Memory B cell (primary cell): ENCODE results near the gene RXFP2.

Experiments used
- ATAC-seq: fragments of 150-1000 bp; cut with Tn5 transposase; 2 replicates; pipeline ENCODE4 v1.10.0; 2021; ENCODE audit warnings: low read depth, mild to moderate bottlenecking, moderate library complexity
- DNase-seq, 2 donors: peaks; one replicate each; pipeline ENCODE4 v3.0.0; 2022; ENCODE audit warnings: low spot score in 2 of 2
- H3K27ac Mint-ChIP-seq: one replicate; pipeline ENCODE4 v1.8.0; 2022; ENCODE audit warnings: mild to moderate bottlenecking, moderate library complexity, mixed read lengths
- H3K27me3 Mint-ChIP-seq: one replicate; pipeline ENCODE4 v1.8.0; 2022; ENCODE audit warnings: mixed read lengths
- H3K36me3 Mint-ChIP-seq: one replicate; pipeline ENCODE4 v1.8.0; 2022; ENCODE audit warnings: mild to moderate bottlenecking, mixed read lengths
- H3K4me1 Mint-ChIP-seq: one replicate; pipeline ENCODE4 v1.8.0; 2022; ENCODE audit warnings: mixed read lengths
- H3K4me3 Mint-ChIP-seq: one replicate; pipeline ENCODE4 v1.8.0; 2022; ENCODE audit warnings: mild to moderate bottlenecking, moderate library complexity, mixed read lengths
- H3K9me3 Mint-ChIP-seq: one replicate; pipeline ENCODE4 v1.8.0; 2022; ENCODE audit warnings: mixed read lengths

The RXFP2 gene

DNA sequence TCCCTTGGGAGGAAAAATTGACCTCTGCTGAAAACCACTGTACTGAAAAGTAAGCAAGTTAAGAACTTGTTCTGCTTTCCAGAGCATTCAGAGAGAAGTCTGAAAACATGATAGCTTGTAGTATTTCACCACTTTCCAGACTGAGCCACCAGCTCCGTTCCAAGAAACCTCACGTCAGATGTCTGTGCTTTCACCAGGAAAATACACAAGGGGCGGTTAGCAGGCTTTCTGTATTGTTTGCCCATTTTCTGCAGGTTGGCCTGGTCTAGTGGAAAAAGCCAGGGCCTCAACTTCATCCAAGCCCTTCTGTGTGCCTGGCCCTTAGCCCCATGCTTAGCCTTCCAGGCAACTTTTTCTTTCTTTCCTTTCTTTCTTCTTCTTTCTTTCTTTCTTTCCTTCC lies 36.4 kb downstream of the RXFP2 start:
- no peak for ATAC-seq
- no peak for DNase-seq

DNA sequence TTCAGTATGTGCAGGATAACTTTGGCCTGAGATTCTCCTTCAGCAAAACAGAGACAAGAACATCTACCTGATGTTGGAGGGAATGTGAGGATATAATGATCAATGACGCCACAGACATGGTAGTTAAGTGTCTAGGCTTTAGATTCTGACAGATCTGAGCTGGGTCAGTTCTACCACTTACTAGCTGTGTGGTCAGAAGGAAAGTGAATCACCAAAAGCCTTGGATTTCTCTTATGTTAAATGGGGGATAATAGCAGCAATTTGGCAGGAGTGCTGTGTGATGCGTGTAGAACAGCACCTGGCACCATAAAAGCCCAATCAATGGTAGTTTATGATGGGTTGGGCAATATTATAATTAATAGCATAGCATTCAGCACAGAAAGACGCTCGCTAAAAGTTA lies 41.7 kb downstream of the RXFP2 start:
- DNase-seq (no peak), ATAC-seq (no peak)
- H3K4me1 Mint-ChIP-seq, result no peaks in the 10 kb centered on the region
- H3K27me3 Mint-ChIP-seq, result peaks cover 12% of the 10 kb centered on the region
- no peaks in the 10 kb centered on the region for H3K36me3 Mint-ChIP-seq
- no peak overlapping the region for H3K4me3 Mint-ChIP-seq
- H3K27ac Mint-ChIP-seq, result no peak overlapping the region
- H3K9me3 Mint-ChIP-seq, result no peaks in the 10 kb centered on the region

More for the DNA sequence above, 36.4 kb downstream of the RXFP2 start:
- H3K9me3 Mint-ChIP-seq, result no peaks in the 10 kb centered on the region
- peaks cover 6% of the 10 kb centered on the region for H3K4me1 Mint-ChIP-seq
- H3K4me3 Mint-ChIP-seq, result no peak overlapping the region
- H3K36me3 Mint-ChIP-seq, result no peaks in the 10 kb centered on the region
- no peak overlapping the region for H3K27ac Mint-ChIP-seq
- peaks cover 5% of the 10 kb centered on the region for H3K27me3 Mint-ChIP-seq

DNA sequence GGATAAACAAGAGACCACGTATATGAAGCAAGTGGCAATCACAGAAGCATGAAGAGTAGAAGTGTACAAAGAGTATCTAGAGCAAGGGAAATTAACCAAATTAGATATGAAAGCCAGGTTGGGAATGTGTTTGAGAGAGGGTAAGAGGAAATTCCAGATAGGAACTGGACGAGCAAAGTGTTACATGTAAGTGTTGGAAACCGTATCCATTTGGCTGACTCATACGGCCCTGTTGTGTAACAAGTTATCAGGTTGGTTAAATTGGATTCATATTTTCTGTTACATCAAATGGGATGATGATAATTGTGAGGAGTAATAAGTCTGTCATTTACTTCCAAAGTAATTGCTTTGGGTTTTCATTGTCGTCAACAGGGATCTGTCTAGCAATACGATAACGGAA lies 46.7 kb downstream of the RXFP2 start:
- Mint-ChIP-seq H3K27me3 (peaks cover 8% of the 10 kb centered on the region), H3K27ac (no peak overlapping the region), H3K9me3 (no peaks in the 10 kb centered on the region), H3K4me3 (no peak overlapping the region), H3K36me3 (no peaks in the 10 kb centered on the region), H3K4me1 (no peaks in the 10 kb centered on the region)
- ATAC-seq, result no peak
- no peak for DNase-seq

DNA sequence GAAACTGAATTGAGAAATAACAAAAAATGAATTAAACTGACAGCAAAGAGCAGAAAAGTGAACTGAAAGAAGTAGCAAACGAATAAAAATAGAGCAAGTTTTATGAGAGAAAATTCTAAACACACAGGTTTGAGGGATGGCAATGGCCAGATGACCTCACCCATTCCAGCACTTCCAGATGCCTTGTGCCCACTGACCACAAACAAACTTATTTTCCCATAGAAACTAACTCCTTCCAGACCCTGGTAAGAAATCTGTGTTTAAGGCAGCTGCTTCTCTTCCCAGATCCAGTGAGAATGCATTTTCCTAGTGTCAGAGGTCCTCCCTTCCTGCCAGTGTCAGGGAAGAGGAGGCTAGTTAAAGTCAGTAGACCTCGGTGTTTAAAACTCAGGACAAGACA lies 51.7 kb downstream of the RXFP2 start:
- no peaks in the 10 kb centered on the region for H3K36me3 Mint-ChIP-seq
- no peak overlapping the region for H3K27ac Mint-ChIP-seq
- H3K27me3 Mint-ChIP-seq, result peaks cover 12% of the 10 kb centered on the region
- DNase-seq, result no peak
- H3K4me3 Mint-ChIP-seq, result no peak overlapping the region
- ATAC-seq, result no peak
- H3K9me3 Mint-ChIP-seq, result peaks cover 1% of the 10 kb centered on the region
- no peaks in the 10 kb centered on the region for H3K4me1 Mint-ChIP-seq

GRCh38 chr13:31793246-31793645 lies 53.9 kb downstream of the RXFP2 start:
- Mint-ChIP-seq H3K4me3 (no peak overlapping the region), H3K4me1 (no peaks in the 10 kb centered on the region), H3K36me3 (no peaks in the 10 kb centered on the region), H3K27ac (no peak overlapping the region), H3K9me3 (peaks cover 1% of the 10 kb centered on the region), H3K27me3 (peaks cover 18% of the 10 kb centered on the region)
- ATAC-seq, result no peak
- no peak for DNase-seq

DNA sequence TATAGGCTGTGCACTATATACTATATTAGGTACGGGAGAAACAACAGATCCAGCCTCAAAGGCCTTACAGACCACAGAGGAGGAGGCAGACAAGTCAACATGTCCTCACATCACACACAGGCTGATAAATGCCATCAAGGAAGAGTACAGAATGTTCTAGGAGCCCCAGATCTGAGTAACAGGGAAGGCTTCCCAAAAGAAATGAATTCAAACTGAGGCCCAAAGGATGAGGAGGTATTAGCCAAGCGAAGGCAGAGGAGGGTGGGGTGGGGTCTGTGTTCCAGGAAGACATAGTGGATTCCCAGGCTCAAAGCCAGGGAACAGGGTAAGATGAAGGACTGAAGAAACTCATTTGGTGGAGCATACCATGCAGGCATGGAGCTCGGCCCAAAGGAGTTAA lies 55.1 kb downstream of the RXFP2 start:
- Mint-ChIP-seq H3K9me3 (peaks cover 1% of the 10 kb centered on the region), H3K27me3 (peaks cover 20% of the 10 kb centered on the region), H3K4me3 (no peak overlapping the region), H3K27ac (no peak overlapping the region), H3K36me3 (no peaks in the 10 kb centered on the region), H3K4me1 (no peaks in the 10 kb centered on the region)
- DNase-seq, result no peak
- no peak for ATAC-seq

GRCh38 chr13:31797154-31797775 lies 57.9 kb downstream of the RXFP2 start:
- H3K27ac Mint-ChIP-seq, result no peak overlapping the region
- peaks cover 20% of the 10 kb centered on the region for H3K27me3 Mint-ChIP-seq
- ATAC-seq, result no peak
- no peak overlapping the region for H3K4me3 Mint-ChIP-seq
- no peak for DNase-seq
- H3K36me3 Mint-ChIP-seq, result no peaks in the 10 kb centered on the region
- no peaks in the 10 kb centered on the region for H3K4me1 Mint-ChIP-seq
- H3K9me3 Mint-ChIP-seq, result peaks cover 1% of the 10 kb centered on the region

DNA sequence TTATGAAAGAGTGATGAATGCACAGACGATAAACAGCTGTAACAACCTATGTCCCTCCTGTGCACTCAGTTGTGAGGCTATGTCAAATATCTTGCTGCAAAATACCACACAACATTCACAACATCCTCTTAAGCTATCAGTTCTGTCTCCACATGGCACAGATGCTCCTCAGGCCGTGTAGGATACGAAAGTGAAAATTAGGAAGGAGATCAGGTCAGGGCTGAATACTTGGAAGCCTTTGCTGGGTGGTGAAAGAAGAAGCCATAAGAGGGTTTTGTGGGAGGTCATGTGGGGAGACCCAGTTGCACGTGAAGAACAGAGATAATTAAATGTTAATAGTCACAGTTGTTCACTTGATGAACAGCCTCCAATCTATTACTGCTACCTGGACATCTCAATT lies 58.9 kb downstream of the RXFP2 start:
- no peak overlapping the region for H3K4me3 Mint-ChIP-seq
- H3K27ac Mint-ChIP-seq, result no peak overlapping the region
- no peaks in the 10 kb centered on the region for H3K36me3 Mint-ChIP-seq
- peaks cover 1% of the 10 kb centered on the region for H3K9me3 Mint-ChIP-seq
- H3K27me3 Mint-ChIP-seq, result peaks cover 20% of the 10 kb centered on the region
- ATAC-seq, result no peak
- H3K4me1 Mint-ChIP-seq, result no peaks in the 10 kb centered on the region
- no peak for DNase-seq

DNA sequence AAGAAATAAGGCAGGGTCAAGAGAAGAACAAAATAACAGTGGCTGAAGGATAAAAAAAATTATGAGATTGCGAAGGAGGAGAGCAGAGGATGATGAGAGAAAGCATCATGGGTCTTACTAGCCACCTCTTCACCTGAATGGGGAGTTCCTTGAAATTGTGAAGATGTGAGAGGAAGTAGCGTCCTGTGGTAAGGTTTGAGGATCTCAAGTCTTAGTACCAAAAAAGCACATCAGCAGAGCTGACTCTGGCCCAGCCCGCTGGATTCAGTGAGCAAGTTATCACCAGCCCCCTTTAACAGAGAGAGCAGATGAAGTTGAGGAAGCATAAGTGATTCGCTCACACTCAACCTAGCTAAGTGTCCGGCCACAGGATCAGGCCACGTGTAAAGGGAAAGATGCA lies 61.8 kb downstream of the RXFP2 start:
- DNase-seq, result no peak
- Mint-ChIP-seq H3K9me3 (no peaks in the 10 kb centered on the region), H3K27me3 (peaks cover 9% of the 10 kb centered on the region), H3K4me1 (no peaks in the 10 kb centered on the region), H3K27ac (no peak overlapping the region), H3K4me3 (no peak overlapping the region), H3K36me3 (no peaks in the 10 kb centered on the region)
- ATAC-seq, result no peak

GRCh38 chr13:31803311-31803710 lies 64.0 kb downstream of the RXFP2 start:
- Mint-ChIP-seq H3K4me3 (no peak overlapping the region), H3K36me3 (no peaks in the 10 kb centered on the region), H3K27ac (no peak overlapping the region), H3K27me3 (peaks cover 3% of the 10 kb centered on the region), H3K4me1 (no peaks in the 10 kb centered on the region), H3K9me3 (no peaks in the 10 kb centered on the region)
- DNase-seq, result no peak
- no peak for ATAC-seq

DNA sequence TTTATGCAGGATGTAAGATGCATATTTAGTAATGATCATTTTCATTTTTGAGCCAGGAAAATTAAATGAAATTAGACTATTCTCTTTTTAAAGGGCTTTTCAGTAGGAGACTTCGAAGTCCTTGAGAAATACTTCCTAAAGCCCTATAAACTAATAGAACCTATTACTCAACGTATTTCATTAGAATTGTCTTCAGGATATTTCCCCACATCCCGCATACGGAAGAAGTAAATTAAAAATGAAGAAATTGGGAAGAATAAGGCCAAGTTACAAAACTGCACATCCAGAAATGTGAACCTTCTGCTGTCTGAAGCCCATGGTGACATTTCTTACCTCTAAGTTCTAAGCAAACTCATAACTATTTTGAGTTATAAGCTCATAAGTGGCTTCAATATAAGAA lies 66.5 kb downstream of the RXFP2 start:
- no peak for DNase-seq
- no peak for ATAC-seq
- Mint-ChIP-seq H3K4me1 (no peaks in the 10 kb centered on the region), H3K9me3 (peaks cover 3% of the 10 kb centered on the region), H3K27ac (no peak overlapping the region), H3K36me3 (peaks cover 5% of the 10 kb centered on the region), H3K4me3 (no peak overlapping the region), H3K27me3 (peaks cover 2% of the 10 kb centered on the region)

- H3K36me3 Mint-ChIP-seq, result peaks cover 5% of the 10 kb centered on the region
- no peaks in the 10 kb centered on the region for H3K4me1 Mint-ChIP-seq
- no peak for ATAC-seq
Observed at GRCh38 chr13:31807090-31807541, 67.8 kb downstream of the RXFP2 start.

GRCh38 chr13:31814536-31814935 lies 75.2 kb downstream of the RXFP2 start:
- Mint-ChIP-seq H3K4me3 (no peak overlapping the region), H3K36me3 (peaks cover 10% of the 10 kb centered on the region), H3K27ac (no peak overlapping the region), H3K27me3 (peaks cover 7% of the 10 kb centered on the region), H3K4me1 (no peaks in the 10 kb centered on the region), H3K9me3 (peaks cover 17% of the 10 kb centered on the region)
- no peak for DNase-seq
- ATAC-seq, result no peak

More at GRCh38 chr13:31807090-31807541, 67.8 kb downstream of the RXFP2 start:
- peaks cover 7% of the 10 kb centered on the region for H3K27me3 Mint-ChIP-seq
- no peak overlapping the region for H3K4me3 Mint-ChIP-seq
- H3K27ac Mint-ChIP-seq, result no peak overlapping the region
- H3K9me3 Mint-ChIP-seq, result peaks cover 7% of the 10 kb centered on the region
- DNase-seq, result no peak

DNA sequence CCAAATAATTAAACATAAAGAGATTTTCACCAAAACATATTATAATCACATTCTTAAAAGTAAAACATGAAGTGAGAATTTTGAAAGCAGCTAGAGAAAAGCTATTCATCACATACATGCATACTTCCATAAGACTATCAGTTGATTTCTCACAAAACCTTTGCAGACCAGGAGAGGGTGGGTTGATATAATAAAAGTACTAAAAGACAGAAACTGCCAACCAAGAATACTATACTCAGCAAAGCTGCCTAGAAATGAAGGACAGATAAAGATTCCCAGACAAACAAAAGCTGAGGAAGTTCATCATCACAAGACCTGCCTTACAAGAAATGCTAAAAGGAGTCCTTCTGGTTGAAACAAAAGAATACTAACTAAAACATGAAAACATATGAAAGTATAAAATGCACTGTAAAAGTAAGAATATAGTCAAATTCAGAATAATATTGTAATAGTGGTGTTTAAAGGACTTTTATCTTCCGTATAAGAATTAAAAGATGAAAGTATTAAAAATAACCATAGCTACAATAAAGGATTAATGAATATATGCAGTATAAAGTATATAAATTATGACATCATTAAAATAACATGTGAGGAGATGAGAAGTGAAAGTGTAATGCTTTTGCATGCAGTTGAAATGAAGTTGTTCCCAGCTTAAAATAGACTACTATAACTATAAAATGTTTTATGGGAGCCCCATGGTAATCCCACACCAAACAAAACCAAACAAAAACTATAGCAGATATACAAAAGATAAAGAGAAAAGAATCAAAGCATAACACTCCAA lies 76.2 kb downstream of the RXFP2 start:
- Mint-ChIP-seq H3K27ac (no peak overlapping the region), H3K36me3 (peaks cover 6% of the 10 kb centered on the region), H3K4me1 (no peaks in the 10 kb centered on the region), H3K4me3 (no peak overlapping the region), H3K27me3 (peaks cover 5% of the 10 kb centered on the region), H3K9me3 (peaks cover 15% of the 10 kb centered on the region)
- no peak for ATAC-seq
- no peak for DNase-seq

DNA sequence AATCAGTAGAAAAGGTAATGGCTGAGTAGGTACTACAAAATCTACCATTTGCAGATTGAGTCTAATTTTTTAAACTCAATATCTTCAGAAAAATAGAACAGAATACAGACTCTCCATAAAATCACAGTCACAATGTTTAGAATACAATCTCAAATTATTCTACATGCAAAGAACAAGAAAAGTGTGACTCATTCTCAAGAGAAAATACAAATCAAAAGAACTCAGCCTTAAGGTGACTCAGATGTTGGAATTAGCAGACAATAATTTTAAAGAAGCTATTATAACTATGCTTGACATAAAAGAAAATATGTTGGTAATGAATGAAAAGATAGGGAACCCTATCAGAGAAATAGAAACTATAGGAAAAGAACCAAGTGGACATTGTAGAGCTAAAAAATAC lies 78.9 kb downstream of the RXFP2 start:
- Mint-ChIP-seq H3K9me3 (peaks cover 11% of the 10 kb centered on the region), H3K27me3 (no peaks in the 10 kb centered on the region), H3K4me1 (no peaks in the 10 kb centered on the region), H3K27ac (no peak overlapping the region), H3K4me3 (no peak overlapping the region), H3K36me3 (peaks cover 6% of the 10 kb centered on the region)
- no peak for ATAC-seq
- DNase-seq, result no peak
